ENCODE results near the gene C16orf92. TPM values are rescaled to one million over a fixed set of nuclear protein-coding genes. Genes with fewer than 3 reads are reported as not detected.

The C16orf92 gene
- total and polyA plus RNA-seq, 2 of the 13 experiments (the other 11 are each of a cell fraction or from before 2014, with no cell fraction given): not detected

DNA sequence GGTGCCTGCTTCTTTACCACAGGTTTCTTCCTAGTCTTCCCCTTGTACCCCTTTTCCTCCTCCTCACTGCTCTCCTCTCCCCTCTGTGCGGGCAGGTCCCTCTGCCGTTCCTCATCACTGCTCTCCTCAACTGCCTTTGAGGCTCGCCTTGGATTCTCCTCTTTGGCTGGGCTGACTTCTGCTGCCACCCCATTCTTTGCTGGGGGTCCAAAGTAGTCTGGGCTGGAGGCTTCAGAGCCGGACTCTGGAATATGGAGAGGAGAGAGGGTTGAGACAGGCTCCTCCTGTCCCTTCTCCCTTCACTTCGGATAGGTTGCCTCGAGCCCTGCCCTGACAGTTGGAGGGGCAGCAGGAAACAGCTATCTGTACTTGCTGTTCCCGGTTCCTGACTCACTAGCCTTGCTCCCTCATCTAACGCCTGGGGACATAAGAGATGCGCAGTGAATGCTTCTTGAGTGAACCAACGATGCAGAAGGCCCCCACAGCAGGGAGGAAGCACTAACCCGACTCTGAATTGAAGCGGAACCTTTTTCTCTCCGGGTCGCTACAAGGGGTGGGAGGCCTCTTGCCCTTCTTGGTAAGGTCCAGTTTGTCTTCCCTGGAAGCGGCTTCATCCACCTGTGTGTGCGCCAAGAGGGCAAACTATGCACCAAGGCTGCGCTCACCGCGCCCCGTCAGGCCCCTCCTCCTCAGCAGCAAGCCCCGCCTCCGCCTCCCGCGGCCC, 28.2 kb upstream of the C16orf92 start:
- in situ Hi-C loops (cut with HindIII; ENCODE audit: extremely low pct_ligation_motif_present, low pct_unique_long_range_greater_than_20kb) (no loop called here), intact Hi-C loops (cut with micrococcal nuclease; ENCODE audit: unreplicated experiment) (loop anchor here (5.0 kb wide), 1 partner anchor 32 kb away; the partner anchor contains the start of gene TMEM219)
- peak overlapping the region; percentile 92 to 95 (median 94); a peak in 5 of 6 replicates for H3K4me3 ChIP-seq (replicated peaks in 1 of 3; ENCODE audit: insufficient read depth in 1 of 3, low read depth in 2 of 3, low read length in 3 of 3)
- FAIRE-seq: no peak
- no peaks in the 10 kb centered on the region for H4K20me1 ChIP-seq (ENCODE audit: insufficient read depth, low read length)
- DNase-seq (ENCODE audit: low spot score): no peak
- H3K9ac ChIP-seq (ENCODE audit: insufficient read depth, low read depth, low read length): peak overlapping the region; percentile 85
- H3K79me2 ChIP-seq (ENCODE audit: insufficient read depth, low read length): peaks cover 9% of the 10 kb centered on the region
- H3K27ac ChIP-seq (ENCODE audit: extremely low read length, insufficient read depth, low read length): peak overlapping the region; percentile 87
- H3K9me3 ChIP-seq (ENCODE audit: low read length): no peaks in the 10 kb centered on the region
- no TSS peak for BruUV-seq (replicated peaks)
- H2AFZ ChIP-seq (ENCODE audit: low read length): no peak overlapping the region
- ChIA-PET POLR2A (interaction anchor here (0.6 to 2.4 kb wide), 6 partner anchors 21 to 159 kb away, joined by 3 to 16 read pairs (median 3); partner anchors contain the start of genes ALDOA, SEZ6L2, TAOK2 and TMEM219), CTCF (ENCODE audit: low intra/inter-chr PET ratio, low total read pairs) (no interaction called here)
- H3K4me1 ChIP-seq (ENCODE audit: insufficient read depth, low read length): peaks cover 24% of the 10 kb centered on the region
- H3K4me2 ChIP-seq (ENCODE audit: low read depth, low read length): peak overlapping the region; percentile 84
- H3K36me3 ChIP-seq (replicated peaks in 1 of 2; ENCODE audit: control insufficient read depth in 1 of 2, insufficient read depth in 2 of 2, low read length in 2 of 2): peaks cover 12 to 32% of the 10 kb centered on the region in 2 experiments
- peaks cover 0 to 5% of the 10 kb centered on the region in 2 experiments; a peak in 1 of 5 replicates for H3K27me3 ChIP-seq (ENCODE audit: control insufficient read depth in 1 of 2, insufficient read depth in 2 of 2, low read length in 2 of 2)
- ATAC-seq: no peak
- WGBS (ENCODE audit: low lambda C conversion rate): 93% methylated on average over 24 of the region's 24 CpGs
- TF ChIP-seq SAFB2 (CRISPR knock-in tag; IDR thresholded peaks at IDR 0.05; ENCODE audit: borderline replicate concordance, low read depth) (0 out of 2 replicates have a peak, but pooled peaks have one; percentile 5), TOPORS (CRISPR knock-in tag; IDR thresholded peaks at IDR 0.05) (no peak), ZNF44 (CRISPR knock-in tag; IDR thresholded peaks at IDR 0.05) (0 out of 2 replicates have a peak, but pooled peaks have one; percentile 28), U2AF2 (IDR thresholded peaks at IDR 0.05; ENCODE audit: low read depth, low read length) (no peak), ZNF343 (CRISPR knock-in tag; IDR thresholded peaks at IDR 0.05) (0 out of 2 replicates have a peak, but pooled peaks have one; percentile 19), ESRRA (CRISPR knock-in tag; IDR thresholded peaks at IDR 0.05; ENCODE audit: low read depth) (no peak), ZNF547 (CRISPR knock-in tag; IDR thresholded peaks at IDR 0.05) (no peak), ZNF678 (CRISPR knock-in tag; IDR thresholded peaks at IDR 0.05) (0 out of 2 replicates have a peak, but pooled peaks have one; percentile 59), CBFB (CRISPR knock-in tag; IDR thresholded peaks at IDR 0.05) (no peak), ZBTB1 (CRISPR knock-in tag; IDR thresholded peaks at IDR 0.05; ENCODE audit: borderline replicate concordance) (no peak), ZNF282 (IDR thresholded peaks at IDR 0.05; ENCODE audit: partially characterized antibody) (no peak)
- TF ChIP-seq, protein P1, sequence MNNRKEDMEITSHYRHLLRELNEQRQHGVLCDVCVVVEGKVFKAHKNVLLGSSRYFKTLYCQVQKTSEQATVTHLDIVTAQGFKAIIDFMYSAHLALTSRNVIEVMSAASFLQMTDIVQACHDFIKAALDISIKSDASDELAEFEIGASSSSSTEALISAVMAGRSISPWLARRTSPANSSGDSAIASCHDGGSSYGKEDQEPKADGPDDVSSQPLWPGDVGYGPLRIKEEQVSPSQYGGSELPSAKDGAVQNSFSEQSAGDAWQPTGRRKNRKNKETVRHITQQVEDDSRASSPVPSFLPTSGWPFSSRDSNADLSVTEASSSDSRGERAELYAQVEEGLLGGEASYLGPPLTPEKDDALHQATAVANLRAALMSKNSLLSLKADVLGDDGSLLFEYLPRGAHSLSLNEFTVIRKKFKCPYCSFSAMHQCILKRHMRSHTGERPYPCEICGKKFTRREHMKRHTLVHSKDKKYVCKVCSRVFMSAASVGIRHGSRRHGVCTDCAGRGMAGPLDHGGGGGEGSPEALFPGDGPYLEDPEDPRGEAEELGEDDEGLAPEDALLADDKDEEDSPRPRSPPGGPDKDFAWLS (CRISPR knock-in tag; IDR thresholded peaks at IDR 0.05; ENCODE audit: borderline replicate concordance): peak; percentile 87; the same call in 1 of the 2 replicates
- TF ChIP-seq, protein P2, sequence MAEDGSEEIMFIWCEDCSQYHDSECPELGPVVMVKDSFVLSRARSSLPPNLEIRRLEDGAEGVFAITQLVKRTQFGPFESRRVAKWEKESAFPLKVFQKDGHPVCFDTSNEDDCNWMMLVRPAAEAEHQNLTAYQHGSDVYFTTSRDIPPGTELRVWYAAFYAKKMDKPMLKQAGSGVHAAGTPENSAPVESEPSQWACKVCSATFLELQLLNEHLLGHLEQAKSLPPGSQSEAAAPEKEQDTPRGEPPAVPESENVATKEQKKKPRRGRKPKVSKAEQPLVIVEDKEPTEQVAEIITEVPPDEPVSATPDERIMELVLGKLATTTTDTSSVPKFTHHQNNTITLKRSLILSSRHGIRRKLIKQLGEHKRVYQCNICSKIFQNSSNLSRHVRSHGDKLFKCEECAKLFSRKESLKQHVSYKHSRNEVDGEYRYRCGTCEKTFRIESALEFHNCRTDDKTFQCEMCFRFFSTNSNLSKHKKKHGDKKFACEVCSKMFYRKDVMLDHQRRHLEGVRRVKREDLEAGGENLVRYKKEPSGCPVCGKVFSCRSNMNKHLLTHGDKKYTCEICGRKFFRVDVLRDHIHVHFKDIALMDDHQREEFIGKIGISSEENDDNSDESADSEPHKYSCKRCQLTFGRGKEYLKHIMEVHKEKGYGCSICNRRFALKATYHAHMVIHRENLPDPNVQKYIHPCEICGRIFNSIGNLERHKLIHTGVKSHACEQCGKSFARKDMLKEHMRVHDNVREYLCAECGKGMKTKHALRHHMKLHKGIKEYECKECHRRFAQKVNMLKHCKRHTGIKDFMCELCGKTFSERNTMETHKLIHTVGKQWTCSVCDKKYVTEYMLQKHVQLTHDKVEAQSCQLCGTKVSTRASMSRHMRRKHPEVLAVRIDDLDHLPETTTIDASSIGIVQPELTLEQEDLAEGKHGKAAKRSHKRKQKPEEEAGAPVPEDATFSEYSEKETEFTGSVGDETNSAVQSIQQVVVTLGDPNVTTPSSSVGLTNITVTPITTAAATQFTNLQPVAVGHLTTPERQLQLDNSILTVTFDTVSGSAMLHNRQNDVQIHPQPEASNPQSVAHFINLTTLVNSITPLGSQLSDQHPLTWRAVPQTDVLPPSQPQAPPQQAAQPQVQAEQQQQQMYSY (CRISPR knock-in tag; IDR thresholded peaks at IDR 0.05): no peak
